Upper lobe of right lung (tissue), 1 donor: ENCODE results near the gene PHYKPL. TPM values are rescaled to one million over a fixed set of nuclear protein-coding genes. Genes with fewer than 3 reads are reported as not detected.

Experiments used
- ATAC-seq: fragments of 200-7000 bp; cut with Tn5 transposase; one replicate; pipeline ENCODE4 v1.9.1; 2020; ENCODE audit warnings: mild to moderate bottlenecking, moderate library complexity
- DNase-seq: peaks from one replicate; pipeline ENCODE4 v3.0.0-alpha.2; 2020
- H3K27ac ChIP-seq: fragments of 200-600 bp; one replicate; pipeline ENCODE4 v1.8.0; 2022
- H3K27me3 ChIP-seq: fragments of 200-600 bp; one replicate; pipeline ENCODE4 v1.8.0; 2022; ENCODE audit warnings: mild to moderate bottlenecking
- H3K36me3 ChIP-seq: fragments of 200-600 bp; one replicate; pipeline ENCODE4 v1.8.0; 2022
- H3K4me1 ChIP-seq: fragments of 200-600 bp; one replicate; pipeline ENCODE4 v1.8.0; 2022
- H3K4me3 ChIP-seq: fragments of 200-600 bp; one replicate; pipeline ENCODE4 v1.8.0; 2022; ENCODE audit warnings: mild to moderate bottlenecking
- H3K9me3 ChIP-seq: fragments of 200-600 bp; one replicate; pipeline ENCODE4 v1.8.0; 2022
- CTCF ChIP-seq: fragments of 200-600 bp; IDR thresholded peaks from one replicate; pipeline ENCODE4 v1.8.0; 2022; ENCODE audit warnings: antibody characterized with exemption
- intact Hi-C: fragments of 100-400 bp; cut with DNase I; formaldehyde crosslinking; loops from one replicate; pipeline ENCODE4 v1.11.0; 2022
- total RNA-seq: library from RNA; stranded (reverse); fragmentation: NEBNext Ultra II Directional; extraction: Animal tissue kit (Norgen Biotek cat#: 25700); gene quantifications from one replicate; pipeline ENCODE4 v1.2.1, GENCODE V29; 2021
- donor health status: DM: no; HTN: yes; CAD: no; lungs with severe emphysema.

PHYKPL gene
- total RNA-seq, 1 donor from 2014 or later = 96.1 TPM

- Histone ChIP-seq H3K27ac (peak overlapping the region; percentile 30), H3K9me3 (no peaks in the 10 kb centered on the region), H3K4me3 (no peak overlapping the region), H3K36me3 (no peaks in the 10 kb centered on the region), H3K4me1 (peaks cover 59% of the 10 kb centered on the region), H3K27me3 (no peaks in the 10 kb centered on the region)
- DNase-seq (peak; percentile 79), ATAC-seq (peak; percentile 19)
- TF ChIP-seq CTCF = no peak
- intact Hi-C loops = no loop called here
Observed at GRCh38 chr5:178236679-178237078, 4.1 kb upstream of the PHYKPL start.

GRCh38 chr5:178236126-178236525 is 3.5 kb upstream of the PHYKPL start:
- Histone ChIP-seq H3K27ac (peak overlapping the region; percentile 30), H3K4me3 (no peak overlapping the region), H3K9me3 (no peaks in the 10 kb centered on the region), H3K36me3 (peaks cover 3% of the 10 kb centered on the region), H3K27me3 (no peaks in the 10 kb centered on the region), H3K4me1 (peaks cover 63% of the 10 kb centered on the region)
- DNase-seq (no peak), ATAC-seq (no peak)
- intact Hi-C loops = no loop called here
- TF ChIP-seq CTCF = no peak

GRCh38 chr5:178235588-178235974 is 3.0 kb upstream of the PHYKPL start:
- H3K4me1 ChIP-seq = peaks cover 64% of the 10 kb centered on the region
- peaks cover 8% of the 10 kb centered on the region for H3K36me3 ChIP-seq
- no peak for DNase-seq
- no peaks in the 10 kb centered on the region for H3K9me3 ChIP-seq
- no peak overlapping the region for H3K27ac ChIP-seq
- intact Hi-C loops = no loop called here
- no peaks in the 10 kb centered on the region for H3K27me3 ChIP-seq
- H3K4me3 ChIP-seq = no peak overlapping the region
- ATAC-seq = no peak
- no peak for TF ChIP-seq CTCF

- peak; percentile 15 for ATAC-seq
- peak; percentile 78 for TF ChIP-seq CTCF
Observed at GRCh38 chr5:178234750-178235587, 2.4 kb upstream of the PHYKPL start.

GRCh38 chr5:178234121-178234749 is 1.6 kb upstream of the PHYKPL start:
- Histone ChIP-seq H3K4me3 (no peak overlapping the region), H3K4me1 (peaks cover 66% of the 10 kb centered on the region), H3K36me3 (peaks cover 22% of the 10 kb centered on the region), H3K9me3 (no peaks in the 10 kb centered on the region), H3K27me3 (no peaks in the 10 kb centered on the region), H3K27ac (no peak overlapping the region)
- no peak for TF ChIP-seq CTCF
- intact Hi-C loops = no loop called here
- DNase-seq (no peak), ATAC-seq (no peak)

More at GRCh38 chr5:178234750-178235587, 2.4 kb upstream of the PHYKPL start:
- peak; percentile 84 for DNase-seq
- Histone ChIP-seq H3K4me1 (peaks cover 64% of the 10 kb centered on the region), H3K27ac (no peak overlapping the region), H3K27me3 (no peaks in the 10 kb centered on the region), H3K4me3 (no peak overlapping the region), H3K36me3 (peaks cover 14% of the 10 kb centered on the region), H3K9me3 (no peaks in the 10 kb centered on the region)
- intact Hi-C loops = no loop called here
